ENCODE measurements around the gene RCSD1.

The RCSD1 gene

DNA sequence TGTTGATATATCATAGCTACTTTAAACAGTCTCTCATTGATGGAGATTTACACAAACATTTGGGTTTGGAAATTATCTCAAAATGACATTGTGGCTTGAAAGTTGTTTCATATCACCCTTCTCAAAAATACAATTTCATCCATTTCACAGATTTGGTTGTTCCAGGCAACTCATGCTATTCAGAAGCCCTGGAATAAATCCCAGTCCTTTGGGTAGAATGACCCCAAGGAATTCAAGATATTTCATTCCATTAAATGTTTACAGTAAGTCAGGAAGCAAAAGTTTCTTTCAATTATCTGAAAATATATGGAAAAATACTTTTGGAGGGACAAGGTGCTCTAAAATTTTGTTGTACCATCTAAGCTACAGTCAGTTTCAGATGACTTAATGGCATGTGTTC is 118.9 kb downstream of the RCSD1 start:
- no peak for DNase-seq

DNA sequence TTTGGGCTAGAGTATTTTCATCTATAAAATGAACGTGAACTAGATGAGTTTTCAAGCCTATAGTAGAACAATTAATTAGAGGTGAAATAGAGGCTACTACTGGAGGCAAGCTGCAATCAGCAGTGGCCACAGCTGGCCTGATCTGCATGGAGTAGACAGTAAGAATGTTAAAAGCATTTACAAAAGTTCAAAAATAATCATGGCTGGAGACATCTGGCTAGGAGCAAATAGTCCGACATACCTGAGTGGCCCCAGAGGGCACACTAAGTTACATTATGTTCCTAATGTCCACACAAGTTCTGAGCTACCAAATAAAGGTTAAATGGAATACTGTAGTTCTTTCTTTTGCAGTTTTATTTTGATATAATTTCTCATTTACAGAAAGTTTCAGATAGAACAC is 119.7 kb downstream of the RCSD1 start:
- DNase-seq: no peak

DNA sequence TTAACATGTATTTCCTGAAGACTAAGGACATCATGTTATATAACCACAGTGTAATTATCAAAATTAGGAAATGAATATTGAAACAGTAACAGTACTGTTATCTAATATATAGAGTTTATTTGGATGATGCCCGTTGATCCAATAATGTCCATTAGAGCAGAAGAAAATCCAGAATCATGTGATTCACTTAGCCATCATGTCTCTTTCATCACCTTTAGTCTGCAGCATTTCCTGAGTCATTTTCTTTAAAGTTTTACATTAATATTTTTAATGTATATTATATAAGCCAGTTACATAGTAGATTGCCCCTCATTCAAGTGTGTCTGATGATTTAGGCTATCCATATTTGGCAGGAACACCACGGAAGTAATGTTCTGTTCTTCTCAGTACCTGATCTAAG is 120.6 kb downstream of the RCSD1 start:
- DNase-seq: no peak

DNA sequence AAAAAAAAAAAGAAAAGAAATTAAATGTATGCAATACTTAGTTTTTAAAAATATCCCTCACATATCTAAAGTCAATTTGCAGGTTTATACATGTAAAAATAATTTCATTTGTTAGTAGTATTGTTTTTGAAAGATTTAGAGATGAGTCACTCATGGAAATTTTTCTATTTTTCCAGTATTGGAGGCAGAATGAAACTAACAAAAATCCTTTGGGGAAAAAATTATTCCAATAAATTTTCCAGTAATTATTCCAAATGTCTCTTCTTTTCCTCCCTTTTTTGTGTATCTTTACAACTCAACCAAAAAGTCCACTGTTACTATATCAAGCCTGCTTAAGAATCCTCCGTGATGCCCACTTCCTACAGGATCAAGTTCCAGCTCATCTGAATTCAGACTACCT is 121.6 kb downstream of the RCSD1 start:
- no peak for DNase-seq

DNA sequence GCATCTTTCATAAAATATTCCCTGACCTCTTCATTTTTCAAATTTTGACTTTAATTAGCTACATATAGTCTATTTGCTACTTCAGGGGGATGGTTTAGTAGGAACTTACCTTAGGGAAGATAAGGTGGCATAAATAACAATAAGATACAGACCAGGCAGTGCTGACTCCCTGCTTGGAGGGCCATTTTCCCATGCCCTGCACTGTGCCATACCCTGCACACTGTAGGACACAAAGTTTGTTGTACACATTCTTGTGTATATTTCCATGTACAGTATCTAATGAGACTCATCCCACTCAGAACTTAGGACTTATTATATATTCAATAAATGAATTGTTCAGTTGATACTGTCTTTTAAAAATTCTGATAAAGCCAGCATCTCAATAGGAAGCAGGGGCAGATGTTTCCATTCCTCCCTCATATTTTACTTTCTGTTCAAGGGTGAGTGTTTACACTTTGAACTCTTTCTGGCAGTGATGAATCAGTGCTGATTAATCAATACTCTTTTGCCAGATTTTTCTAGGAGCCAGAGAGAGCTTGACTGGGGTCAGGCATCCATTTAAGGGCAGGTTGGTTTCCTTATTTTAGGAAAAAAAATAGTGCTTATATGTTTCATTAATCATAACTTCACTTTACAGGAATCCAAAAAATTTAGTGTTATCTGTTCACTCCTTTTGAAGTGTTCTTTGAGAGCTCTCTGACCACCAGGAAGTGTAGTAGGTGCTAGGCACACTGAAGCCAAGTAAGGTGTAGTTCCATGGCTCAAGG is 122.4 kb downstream of the RCSD1 start:
- DNase-seq: no peak

DNA sequence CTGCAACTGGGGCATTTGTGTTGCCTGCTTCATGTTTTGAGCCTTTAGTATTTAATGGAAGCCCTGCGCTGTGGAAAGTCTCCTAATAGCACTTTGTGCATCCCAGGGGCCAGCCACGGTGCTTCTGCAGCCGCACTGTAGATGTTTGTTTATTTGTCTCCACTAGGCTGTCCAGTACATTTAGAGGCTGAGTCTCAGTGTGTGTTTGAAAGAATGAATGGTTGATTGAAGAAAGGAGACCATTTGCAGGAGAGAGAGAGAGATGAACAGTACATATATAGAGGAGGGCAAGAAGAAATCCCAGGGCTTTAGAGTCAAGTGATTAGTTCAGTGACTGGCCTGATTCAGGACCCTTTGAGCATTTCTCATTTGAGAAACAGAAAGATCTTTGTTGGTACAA is 125.6 kb downstream of the RCSD1 start:
- no peak for DNase-seq

Data from NCI-H2107 (cell line).